Right lobe of liver (tissue), 6 donors: Measurements from ENCODE around the gene ASPSCR1. TPM values are rescaled to one million over a fixed set of nuclear protein-coding genes. Genes with fewer than 3 reads are reported as not detected.
A peak's percentile ranks its signal among the peaks of the same experiment; 100 is the strongest.

Experiments used
- ATAC-seq, 4 donors: fragments of 200-7000 bp; cut with Tn5 transposase; one replicate each; pipeline ENCODE4 v1.9.1; 2020; ENCODE audit warnings: mild to moderate bottlenecking in 4 of 4, moderate library complexity in 4 of 4
- DNase-seq, 3 donors: peaks; one replicate each; pipeline ENCODE4 v3.0.0-alpha.2; 2020
- H3K27ac ChIP-seq, 3 donors: fragments of 200-600 bp; one replicate each; pipeline ENCODE4 v1.8.0; 2022
- H3K27me3 ChIP-seq, 2 donors: fragments of 200-600 bp; one replicate each; pipeline ENCODE4 v1.8.0; 2022
- H3K36me3 ChIP-seq, 4 donors: fragments of 200-600 bp; sonication (generic) in 1 of 4; one replicate each; pipeline versions ENCODE4 v1.5.1 to v1.8.0; 2017 to 2022; ENCODE audit warnings: control low read depth in 1 of 4
- H3K4me1 ChIP-seq, 4 donors: fragments of 200-600 bp; sonication (generic) in 1 of 4; one replicate each; pipeline versions ENCODE4 v1.5.1 to v1.8.0; 2017 to 2022; ENCODE audit warnings: control low read depth in 1 of 4
- H3K4me3 ChIP-seq, 3 donors: fragments of 200-600 bp; one replicate each; pipeline ENCODE4 v1.8.0; 2022
- H3K9me3 ChIP-seq, 4 donors: fragments of 200-600 bp; sonication (generic) in 1 of 4; one replicate each; pipeline versions ENCODE4 v1.5.1 to v1.8.0; 2017 to 2022; ENCODE audit warnings: control low read depth in 1 of 4
- CTCF ChIP-seq, 4 donors: fragments of 200-600 bp in 3 of 4; fragments of 450-650 bp in 1 of 4; IDR thresholded peaks; one replicate each; pipeline versions ENCODE4 v1.5.1 to v1.8.0; 2016 to 2022; ENCODE audit warnings: antibody characterized with exemption in 4 of 4, mild to moderate bottlenecking in 2 of 4
- POLR2A ChIP-seq: fragments of 450-650 bp; IDR thresholded peaks from one replicate; pipeline ENCODE4 v1.6.1; 2017; ENCODE audit warnings: antibody characterized with exemption, mild to moderate bottlenecking
- WGBS: methylation state at CpG from one replicate; pipeline ENCODE4 v1.1.6; 2018; ENCODE audit warnings: low coverage, low lambda C conversion rate; ENCODE audit not compliant: insufficient coverage; ENCODE audit errors: missing lambda C conversion rate; 5-methylcytosine and 5-hydroxymethylcytosine counted together
- intact Hi-C, 2 donors: fragments of 100-400 bp; cut with DNase I; formaldehyde crosslinking; loops; one replicate each; pipeline versions ENCODE4 v1.11.2 to v1.14.1; 2022
- total RNA-seq, 6 experiments: library from RNA; depleted of rRNA in 2 of 6; stranded (reverse); fragments of >200 nt in 2 of 6; fragmentation: NEBNext Ultra II Directional in 3 of 6; extraction: Animal tissue kit (Norgen Biotek cat#: 25700) in 3 of 6; gene quantifications; one replicate each; pipeline versions ENCODE4 v1.1.0 to v1.2.4, GENCODE V29; 2016 to 2023
- donor health status: DM: no; HTN: yes; CAD: no.
- donor health status: DM: no; HTN: no; CAD: no.
- donor health status: DM: no; HTN: no; CAD: no.
- donor health status: DM: no; HTN: yes; CAD: no.
- donor health status: DM: no; HTN: yes; CAD: no.

The ASPSCR1 gene
- total RNA-seq, 6 experiments from 2014 or later, result 24.4 to 55.6 (median 32.9) TPM

DNA sequence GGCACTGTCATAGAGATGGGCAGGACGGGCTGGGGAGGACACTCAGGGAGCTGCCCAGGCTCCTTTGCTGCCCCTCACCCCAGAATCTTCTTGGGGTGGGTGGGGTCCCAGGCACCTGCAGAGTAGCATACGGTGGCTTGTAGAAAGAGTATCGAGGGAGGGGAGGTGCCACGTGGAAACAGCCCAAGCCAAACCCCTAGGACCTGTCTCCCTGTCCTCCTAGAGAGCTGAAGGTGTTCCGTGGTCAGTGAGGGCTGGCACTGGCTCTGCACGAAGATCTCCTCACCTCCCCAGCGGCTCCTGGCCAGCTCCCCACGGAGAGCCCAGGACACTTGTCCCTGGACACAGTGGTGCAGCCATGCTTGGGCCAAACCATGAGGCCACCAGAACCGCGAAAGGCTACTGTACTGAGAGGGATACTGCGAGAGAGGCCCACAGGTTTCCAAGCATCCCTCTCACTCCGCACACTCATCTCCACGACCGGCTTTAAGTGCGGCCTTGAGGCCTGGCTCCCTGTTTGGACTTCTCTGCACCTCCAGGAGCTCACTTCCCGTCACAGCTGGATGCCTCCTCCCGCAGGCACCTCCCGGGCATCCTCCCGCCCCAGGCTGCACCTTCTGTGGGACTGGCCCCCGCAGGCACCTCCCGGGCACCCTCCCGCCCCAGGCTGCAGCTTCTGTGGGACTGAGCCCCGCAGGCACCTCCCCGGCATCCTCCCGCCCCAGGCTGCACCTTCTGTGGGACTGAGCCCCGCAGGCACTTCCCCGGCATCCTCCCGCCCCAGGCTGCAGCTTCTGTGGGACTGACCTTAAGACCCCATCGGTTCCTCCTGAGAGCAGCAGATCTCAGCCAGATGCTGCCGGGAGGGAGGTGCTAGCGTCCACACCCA lies 47.9 kb upstream of the ASPSCR1 start:
- peaks cover 0 to 24% (median 10%) of the 10 kb centered on the region in 4 donors for H3K4me1 ChIP-seq
- DNase-seq (peak in 1 of 3 donors; percentile 18), ATAC-seq (no peak)
- no peak for TF ChIP-seq CTCF (IDR thresholded peaks at IDR 0.05)
- TF ChIP-seq POLR2A, result no peak
- H3K27me3 ChIP-seq, result no peaks in the 10 kb centered on the region
- H3K4me3 ChIP-seq, result no peak overlapping the region
- H3K9me3 ChIP-seq, result no peaks in the 10 kb centered on the region
- H3K27ac ChIP-seq, result no peak overlapping the region
- H3K36me3 ChIP-seq, result no peaks in the 10 kb centered on the region
- 85% methylated on average over 14 of the region's 31 CpGs for WGBS
- intact Hi-C loops, result no loop called here

GRCh38 chr17:81930142-81931125 lies 47.0 kb upstream of the ASPSCR1 start:
- H3K4me3 ChIP-seq, result no peak overlapping the region
- no peaks in the 10 kb centered on the region for H3K27me3 ChIP-seq
- intact Hi-C loops, result no loop called here
- DNase-seq (peak; percentile 62 to 85 (median 79)), ATAC-seq (peak; percentile 6 to 29 (median 24))
- H3K9me3 ChIP-seq, result no peaks in the 10 kb centered on the region
- H3K36me3 ChIP-seq, result no peaks in the 10 kb centered on the region
- peaks cover 0 to 15% (median 3%) of the 10 kb centered on the region in 4 donors for H3K4me1 ChIP-seq
- H3K27ac ChIP-seq, result no peak overlapping the region
- TF ChIP-seq CTCF (IDR thresholded peaks at IDR 0.05), result no peak
- no peak for TF ChIP-seq POLR2A
- WGBS, result 57% methylated on average over 11 of the region's 20 CpGs

GRCh38 chr17:81931189-81931556 lies 46.3 kb upstream of the ASPSCR1 start:
- H3K4me3 ChIP-seq, result no peak overlapping the region
- TF ChIP-seq POLR2A, result no peak
- TF ChIP-seq CTCF (IDR thresholded peaks at IDR 0.05), result no peak
- ATAC-seq, result no peak
- no peaks in the 10 kb centered on the region for H3K27me3 ChIP-seq
- DNase-seq, result peak in 2 of 3 donors; percentile 19 to 55
- intact Hi-C loops, result no loop called here
- H3K27ac ChIP-seq, result no peak overlapping the region
- 60% methylated on average over 1 of the region's 13 CpGs for WGBS
- peaks cover 0 to 9% (median under 1%) of the 10 kb centered on the region in 4 donors for H3K4me1 ChIP-seq
- H3K36me3 ChIP-seq, result no peaks in the 10 kb centered on the region
- H3K9me3 ChIP-seq, result no peaks in the 10 kb centered on the region

DNA sequence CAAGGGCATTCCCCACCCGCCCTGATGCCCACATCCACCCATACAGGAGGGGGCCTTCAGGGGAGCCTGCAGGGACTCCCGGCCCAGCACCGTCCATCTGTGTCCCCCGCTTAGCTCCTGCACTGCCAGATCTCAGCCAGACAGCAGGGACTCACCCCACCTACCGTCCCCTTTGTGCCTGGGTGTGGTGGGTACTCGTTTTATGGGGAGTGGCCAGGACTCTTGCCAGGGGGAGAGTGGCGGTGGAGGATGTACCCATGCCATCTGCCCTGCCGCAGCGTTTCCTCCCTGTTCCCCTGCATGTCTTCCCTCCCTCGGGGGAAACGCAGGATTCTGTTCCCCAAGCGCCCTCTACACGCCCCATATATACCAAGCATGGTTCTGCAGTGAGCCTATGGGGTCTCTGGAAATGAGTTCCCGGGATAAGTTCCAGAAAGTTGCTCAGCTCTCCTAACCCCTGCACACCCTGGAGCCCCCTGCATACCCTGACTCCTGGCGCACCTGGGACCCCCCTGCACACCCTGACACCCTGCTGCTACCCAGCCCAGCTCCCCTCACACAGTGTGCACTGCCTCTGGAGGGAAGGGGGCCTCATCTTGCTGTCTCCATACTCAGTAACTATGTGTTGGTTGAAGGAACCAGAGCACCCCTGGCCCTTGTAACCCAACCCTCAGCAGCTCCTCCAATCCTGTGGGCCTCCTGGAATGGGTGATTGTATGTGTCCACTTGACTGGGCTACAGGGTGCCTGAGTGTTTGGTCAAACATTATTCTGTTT lies 45.7 kb upstream of the ASPSCR1 start:
- DNase-seq, result peak in 1 of 3 donors; percentile 48
- no peak overlapping the region for H3K27ac ChIP-seq

More for the DNA sequence above, 45.7 kb upstream of the ASPSCR1 start:
- intact Hi-C loops, result no loop called here
- no peak for ATAC-seq
- Histone ChIP-seq H3K4me3 (no peak overlapping the region), H3K27me3 (no peaks in the 10 kb centered on the region), H3K9me3 (no peaks in the 10 kb centered on the region), H3K4me1 (peaks cover 0 to 11% (median 2%) of the 10 kb centered on the region in 4 donors), H3K36me3 (no peaks in the 10 kb centered on the region)
- TF ChIP-seq CTCF (IDR thresholded peaks at IDR 0.05) (no peak), POLR2A (no peak)
- WGBS, result 27% methylated on average over 6 of the region's 15 CpGs
